ENCODE data around the gene KIRREL3. TPM values are rescaled to one million over a fixed set of nuclear protein-coding genes. Genes with fewer than 3 reads are reported as not detected.
A peak's percentile ranks its signal among the peaks of the same experiment; 100 is the strongest.

The KIRREL3 gene
- total and polyA plus RNA-seq, 2 of the 4 experiments (the other 2 are of a cell fraction): 10.9 to 15.9 TPM

GRCh38 chr11:126660761-126661425 is 339.7 kb downstream of the KIRREL3 start:
- TF ChIP-seq MAFK (IDR thresholded peaks at IDR 0.05; ENCODE audit: low read depth, low read length) (no peak), CHD1 (IDR thresholded peaks at IDR 0.05; ENCODE audit: low read depth, low read length) (no peak), CEBPB (IDR thresholded peaks at IDR 0.05; ENCODE audit: low read depth, low read length) (no peak), FOS (IDR thresholded peaks at IDR 0.05; ENCODE audit: low read depth, low read length) (no peak), SMC3 (IDR thresholded peaks at IDR 0.05; ENCODE audit: low read depth, low read length) (no peak), POLR2A (IDR thresholded peaks at IDR 0.05; ENCODE audit: low read depth, low read length) (no peak), RAD21 (IDR thresholded peaks at IDR 0.05; ENCODE audit: low read length) (no peak), USF2 (IDR thresholded peaks at IDR 0.05; ENCODE audit: low read depth, low read length) (no peak), NFE2L2 (IDR thresholded peaks at IDR 0.05; ENCODE audit: low read depth, low read length) (no peak), MAZ (IDR thresholded peaks at IDR 0.05; ENCODE audit: borderline replicate concordance, low read depth, low read length) (no peak), RFX5 (IDR thresholded peaks at IDR 0.05; ENCODE audit: low read depth, low read length) (no peak), ELK1 (IDR thresholded peaks at IDR 0.05; ENCODE audit: borderline replicate concordance, low read depth, low read length) (no peak), RCOR1 (IDR thresholded peaks at IDR 0.05; ENCODE audit: insufficient replicate concordance, low read length) (no peak), MXI1 (IDR thresholded peaks at IDR 0.05; ENCODE audit: borderline replicate concordance, low read depth, low read length) (no peak)
- DNase-seq (peak; percentile 23), ATAC-seq (ENCODE audit: low read depth) (peak; percentile 24; the same call in 1 of the 2 replicates)
- no peaks in the 10 kb centered on the region for H4K20me1 ChIP-seq (ENCODE audit: insufficient read depth, low read length)
- H2BK5ac ChIP-seq (ENCODE audit: low read depth, low read length, poor library complexity, severe bottlenecking): no peak overlapping the region
- intact Hi-C loops (cut with micrococcal nuclease): no loop called here
- H3K4me3 ChIP-seq (ENCODE audit: insufficient read depth, low read depth, low read length): no peak overlapping the region
- BruUV-seq (replicated peaks): no TSS peak
- no peaks in the 10 kb centered on the region for H3K36me3 ChIP-seq (ENCODE audit: control insufficient read depth, insufficient read depth, low read length)
- no peak overlapping the region for H3K9ac ChIP-seq (ENCODE audit: low read depth, low read length)
- H3K9me3 ChIP-seq (ENCODE audit: control insufficient read depth, insufficient read depth, low read length): no peaks in the 10 kb centered on the region
- no peak overlapping the region for H2AK5ac ChIP-seq (ENCODE audit: low read depth, low read length)
- no peak overlapping the region for H2BK20ac ChIP-seq (ENCODE audit: low read depth, low read length)
- no peaks in the 10 kb centered on the region; a peak in 1 of 4 replicates for H3K79me1 ChIP-seq (ENCODE audit: low read depth in 1 of 2, low read length in 2 of 2)
- CTCF ChIA-PET: no interaction called here
- H3K23ac ChIP-seq (ENCODE audit: low read depth, low read length): no peak overlapping the region
- POLR2A ChIA-PET (ENCODE audit: unreplicated experiment): no interaction called here
- no peak overlapping the region for H4K5ac ChIP-seq (ENCODE audit: low read depth, low read length)
- H3K4me2 ChIP-seq (ENCODE audit: low read depth, low read length): no peak overlapping the region
- H2BK15ac ChIP-seq (ENCODE audit: low read depth, low read length): no peak overlapping the region
- dilution Hi-C loops (cut with HindIII; ENCODE audit: low sequenced_read_pairs, unreplicated experiment): no loop called here
- no peak overlapping the region for H4K8ac ChIP-seq (ENCODE audit: low read depth in 2 of 2, low read length in 2 of 2)
- H3K9me1 ChIP-seq (ENCODE audit: insufficient read depth, low read length): no peaks in the 10 kb centered on the region; the same call in 1 of the 2 replicates
- H2AK9ac ChIP-seq (replicated peaks; ENCODE audit: low read depth, low read length, poor library complexity): no peak overlapping the region
- no peak overlapping the region for H3K4ac ChIP-seq (ENCODE audit: low read depth, low read length)
- no peak overlapping the region for H3K18ac ChIP-seq (ENCODE audit: low read depth, low read length)
- H3K27ac ChIP-seq (ENCODE audit: insufficient read depth, low read length): no peak overlapping the region
- no peak overlapping the region for H2BK120ac ChIP-seq (ENCODE audit: low read depth, low read length)
- H4K91ac ChIP-seq (ENCODE audit: insufficient read depth, low read depth, low read length): no peak overlapping the region
- H3K4me1 ChIP-seq (ENCODE audit: control insufficient read depth, insufficient read depth, low read length): peaks cover 1% of the 10 kb centered on the region; the same call in 1 of the 2 replicates
- no peak overlapping the region for H3K14ac ChIP-seq (replicated peaks; ENCODE audit: low read depth, low read length)
- no peak overlapping the region for H3K56ac ChIP-seq (ENCODE audit: extremely low read depth, insufficient read depth, low read length)
- H2AFZ ChIP-seq (replicated peaks; ENCODE audit: low read length, poor library complexity): no peak overlapping the region
- in situ Hi-C loops (cut with MboI; ENCODE audit: low sequenced_read_pairs): no loop called here
- H3K27me3 ChIP-seq (ENCODE audit: control insufficient read depth, insufficient read depth, low read length): no peaks in the 10 kb centered on the region
- WGBS, 2 experiments (ENCODE audit: extremely low coverage in 2 of 2, insufficient read length in 1 of 2): no CpG with 5 or more reads among the region's 2 CpGs

Data from IMR-90 (cell line).